Liver (tissue), 9 donors: ENCODE results near the gene ADAMTS2. TPM values are rescaled to one million over a fixed set of nuclear protein-coding genes. Genes with fewer than 3 reads are reported as not detected.
A peak's percentile ranks its signal among the peaks of the same experiment; 100 is the strongest.

Experiments used
- DNase-seq: peaks from one replicate; pipeline ENCODE4 v3.0.0-alpha.2; 2017; ENCODE audit warnings: low spot score
- H3K27ac ChIP-seq, 2 donors: one replicate each; pipeline ENCODE4 v1.7.0; 2013; ENCODE audit warnings: inconsistent platforms in 2 of 2, low read length in 2 of 2, control low read depth in 1 of 2, low read depth in 1 of 2, mild to moderate bottlenecking in 1 of 2
- H3K27me3 ChIP-seq, 4 donors: one replicate each; pipeline versions ENCODE4 v1.6.1 to v1.7.0; 2013; ENCODE audit warnings: low read length in 3 of 4, inconsistent platforms in 1 of 4, mild to moderate bottlenecking in 1 of 4, moderate library complexity in 1 of 4; ENCODE audit not compliant: control insufficient read depth in 4 of 4, insufficient read depth in 4 of 4
- H3K36me3 ChIP-seq, 4 donors: one replicate each; pipeline versions ENCODE4 v1.6.1 to v1.7.0; 2013; ENCODE audit warnings: low read length in 3 of 4, mild to moderate bottlenecking in 3 of 4, low read depth in 1 of 4, moderate library complexity in 1 of 4; ENCODE audit not compliant: control insufficient read depth in 4 of 4, insufficient read depth in 3 of 4
- H3K4me1 ChIP-seq, 4 donors: one replicate each; pipeline versions ENCODE4 v1.6.1 to v1.7.0; 2013; ENCODE audit warnings: low read length in 3 of 4, mild to moderate bottlenecking in 3 of 4, moderate library complexity in 1 of 4; ENCODE audit not compliant: control insufficient read depth in 4 of 4, insufficient read depth in 4 of 4
- H3K4me3 ChIP-seq, 3 donors: one replicate each; pipeline versions ENCODE4 v1.6.1 to v1.7.0; 2013; ENCODE audit warnings: low read length in 3 of 3, control low read depth in 1 of 3, low read depth in 1 of 3, mild to moderate bottlenecking in 1 of 3
- H3K9ac ChIP-seq, 2 donors: one replicate each; pipeline ENCODE4 v1.7.0; 2013; ENCODE audit warnings: low read length in 2 of 2, mild to moderate bottlenecking in 2 of 2, moderate library complexity in 2 of 2, control low read depth in 1 of 2, low read depth in 1 of 2
- H3K9me3 ChIP-seq, 4 donors: one replicate each; pipeline versions ENCODE4 v1.6.1 to v1.7.0; 2013; ENCODE audit warnings: low read length in 3 of 4; ENCODE audit not compliant: control insufficient read depth in 4 of 4
- FOXA1 ChIP-seq: IDR thresholded peaks from 2 replicates; pipeline ENCODE4 v1.6.1; 2016; ENCODE audit warnings: antibody characterized with exemption
- FOXA2 ChIP-seq: IDR thresholded peaks from 2 replicates; pipeline ENCODE4 v1.6.1; 2016; ENCODE audit warnings: antibody characterized with exemption
- GABPA ChIP-seq, 2 donors: IDR thresholded peaks in 1 of 2; conservative IDR thresholded peaks in 1 of 2; 2 replicates each; pipeline ENCODE4 v1.6.1; 2016; ENCODE audit warnings: antibody characterized with exemption in 2 of 2, mild to moderate bottlenecking in 1 of 2, moderate library complexity in 1 of 2
- JUND ChIP-seq, 2 donors: IDR thresholded peaks; 2 replicates each; pipeline ENCODE4 v1.6.1; 2016; ENCODE audit warnings: antibody characterized with exemption in 2 of 2
- NR2F2 ChIP-seq: IDR thresholded peaks from 2 replicates; pipeline ENCODE4 v1.6.1; 2016; ENCODE audit warnings: antibody characterized with exemption
- RAD21 ChIP-seq, 2 donors: IDR thresholded peaks; 2 replicates each; pipeline ENCODE4 v1.6.1; 2016; ENCODE audit warnings: antibody characterized with exemption in 2 of 2, mild to moderate bottlenecking in 2 of 2
- YY1 ChIP-seq: IDR thresholded peaks from 2 replicates; pipeline ENCODE4 v1.6.1; 2016; ENCODE audit warnings: antibody characterized with exemption, mild to moderate bottlenecking
- WGBS: extraction: QIAGEN DNeasy Blood & Tissue Kit; methylation state at CpG from one replicate; pipeline ENCODE4 v1.1.7; 2013; 5-methylcytosine and 5-hydroxymethylcytosine counted together
- polyA plus RNA-seq, 2 donors: library from polyadenylated mRNA; stranded (reverse) in 1 of 2; unstranded in 1 of 2; fragments of 200-250 nt in 1 of 2; fragments of >200 nt in 1 of 2; fragmentation: Nextera tagmentation in 1 of 2; extraction: Ambion mirVana in 1 of 2; gene quantifications; one replicate each; pipeline versions ENCODE4 v1.2.1 to v1.2.3, GENCODE V29; 2013 to 2015
- total RNA-seq, 2 donors: library from RNA; depleted of rRNA; stranded (reverse); fragments of >200 nt; gene quantifications; one replicate each; pipeline ENCODE4 v1.2.3, GENCODE V29; 2014
- TF ChIP-seq, protein P1 (sequence below): fragments of 150-350 bp; IDR thresholded peaks from 2 replicates; pipeline ENCODE4 v1.5.1; 2017; ENCODE audit warnings: improper control_type of control experiment, low read depth, low read length; ENCODE audit not compliant: missing input control
- TF ChIP-seq, protein P2 (sequence below): IDR thresholded peaks from 2 replicates; pipeline ENCODE4 v1.6.1; 2016; ENCODE audit warnings: antibody characterized with exemption
- TF ChIP-seq, protein P3 (sequence below): IDR thresholded peaks from 2 replicates; pipeline ENCODE4 v1.6.1; 2016; ENCODE audit warnings: antibody characterized with exemption
- TF ChIP-seq, protein P4 (sequence below): IDR thresholded peaks from 2 replicates; pipeline ENCODE4 v1.6.1; 2016; ENCODE audit warnings: antibody characterized with exemption
- TF ChIP-seq, protein P5 (sequence below): IDR thresholded peaks from 2 replicates; pipeline ENCODE4 v1.6.1; 2016; ENCODE audit warnings: antibody characterized with exemption, mild to moderate bottlenecking
- donor health status: healthy.
- donor health status: healthy.
- donor health status: healthy.
- donor health status: healthy.
- donor health status: healthy.

The ADAMTS2 gene
- total and polyA plus RNA-seq, 4 donors, result 2.7 to 24.3 (median 12.0) TPM

DNA sequence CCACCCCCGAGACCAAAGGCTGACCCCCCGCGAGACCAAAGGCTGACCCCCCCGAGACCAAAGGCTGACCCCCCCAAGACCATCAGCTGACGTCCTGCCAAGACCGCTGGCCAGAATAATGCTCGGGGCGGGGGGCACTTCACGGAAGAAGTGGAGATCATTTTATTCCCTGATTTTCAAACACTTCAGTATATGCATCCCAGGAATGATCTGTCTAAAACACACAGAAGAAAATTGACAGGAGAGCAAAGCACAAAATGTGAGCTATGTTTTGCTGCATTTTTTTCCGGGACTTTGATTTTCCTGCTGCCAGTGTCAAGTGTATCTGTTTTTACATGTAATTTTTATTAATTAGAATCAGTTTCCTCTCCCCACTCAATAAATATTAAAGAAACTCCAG is 67.1 kb downstream of the ADAMTS2 start:
- no peaks in the 10 kb centered on the region for H3K9me3 ChIP-seq
- WGBS, result 56% methylated on average over 10 of the region's 10 CpGs
- H3K4me1 ChIP-seq, result no peaks in the 10 kb centered on the region
- TF ChIP-seq RAD21 (IDR thresholded peaks at IDR 0.05), result no peak
- TF ChIP-seq, protein P1, sequence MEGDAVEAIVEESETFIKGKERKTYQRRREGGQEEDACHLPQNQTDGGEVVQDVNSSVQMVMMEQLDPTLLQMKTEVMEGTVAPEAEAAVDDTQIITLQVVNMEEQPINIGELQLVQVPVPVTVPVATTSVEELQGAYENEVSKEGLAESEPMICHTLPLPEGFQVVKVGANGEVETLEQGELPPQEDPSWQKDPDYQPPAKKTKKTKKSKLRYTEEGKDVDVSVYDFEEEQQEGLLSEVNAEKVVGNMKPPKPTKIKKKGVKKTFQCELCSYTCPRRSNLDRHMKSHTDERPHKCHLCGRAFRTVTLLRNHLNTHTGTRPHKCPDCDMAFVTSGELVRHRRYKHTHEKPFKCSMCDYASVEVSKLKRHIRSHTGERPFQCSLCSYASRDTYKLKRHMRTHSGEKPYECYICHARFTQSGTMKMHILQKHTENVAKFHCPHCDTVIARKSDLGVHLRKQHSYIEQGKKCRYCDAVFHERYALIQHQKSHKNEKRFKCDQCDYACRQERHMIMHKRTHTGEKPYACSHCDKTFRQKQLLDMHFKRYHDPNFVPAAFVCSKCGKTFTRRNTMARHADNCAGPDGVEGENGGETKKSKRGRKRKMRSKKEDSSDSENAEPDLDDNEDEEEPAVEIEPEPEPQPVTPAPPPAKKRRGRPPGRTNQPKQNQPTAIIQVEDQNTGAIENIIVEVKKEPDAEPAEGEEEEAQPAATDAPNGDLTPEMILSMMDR, result no peak
- no peak for TF ChIP-seq GABPA (IDR thresholded peaks at IDR 0.05 in 1 of 2, conservative IDR thresholded peaks at IDR 0.05 in 1 of 2)
- TF ChIP-seq FOXA2, result no peak
- H3K27ac ChIP-seq, result no peak overlapping the region
- no peaks in the 10 kb centered on the region for H3K36me3 ChIP-seq
- no peak overlapping the region for H3K4me3 ChIP-seq
- DNase-seq, result no peak
- H3K9ac ChIP-seq, result no peak overlapping the region
- no peaks in the 10 kb centered on the region for H3K27me3 ChIP-seq

DNA sequence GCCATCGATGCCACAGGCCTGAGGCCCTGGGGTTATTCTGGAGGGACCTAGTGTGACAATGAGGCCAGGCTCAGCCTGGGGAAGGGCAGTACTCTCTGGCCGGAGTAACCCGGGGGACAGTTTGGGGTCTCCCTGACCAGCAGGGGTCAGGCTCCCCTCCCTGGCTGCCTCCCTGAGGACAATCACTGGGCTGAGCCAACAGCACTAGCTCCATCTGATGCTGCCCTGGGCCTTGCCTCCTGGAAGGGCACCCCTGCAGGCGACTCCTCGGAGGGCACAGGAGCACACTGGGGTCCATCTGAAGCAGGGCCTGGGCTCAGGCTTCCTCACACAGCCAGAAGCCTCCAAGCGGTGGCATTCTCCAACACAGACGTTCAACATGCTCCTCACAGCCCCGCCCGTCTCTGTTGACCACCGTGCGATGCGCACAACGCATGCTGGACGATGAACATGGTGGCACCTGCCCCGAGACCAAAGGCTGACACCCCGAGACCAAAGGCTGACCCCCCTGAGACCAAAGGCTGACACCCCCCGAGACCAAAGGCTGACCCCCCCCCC is 68.3 kb downstream of the ADAMTS2 start:
- peak overlapping the region; percentile 69 to 72 for H3K27ac ChIP-seq
- no peaks in the 10 kb centered on the region for H3K27me3 ChIP-seq
- no peaks in the 10 kb centered on the region for H3K36me3 ChIP-seq
- no peak overlapping the region for H3K4me3 ChIP-seq
- no peaks in the 10 kb centered on the region for H3K9me3 ChIP-seq
- no peak overlapping the region for H3K9ac ChIP-seq
- WGBS, result 86% methylated on average over 17 of the region's 17 CpGs
- DNase-seq, result no peak
- no peak for TF ChIP-seq YY1
- TF ChIP-seq, protein P2, sequence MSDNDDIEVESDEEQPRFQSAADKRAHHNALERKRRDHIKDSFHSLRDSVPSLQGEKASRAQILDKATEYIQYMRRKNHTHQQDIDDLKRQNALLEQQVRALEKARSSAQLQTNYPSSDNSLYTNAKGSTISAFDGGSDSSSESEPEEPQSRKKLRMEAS, result no peak
- no peak for TF ChIP-seq FOXA1
- TF ChIP-seq, protein P3, sequence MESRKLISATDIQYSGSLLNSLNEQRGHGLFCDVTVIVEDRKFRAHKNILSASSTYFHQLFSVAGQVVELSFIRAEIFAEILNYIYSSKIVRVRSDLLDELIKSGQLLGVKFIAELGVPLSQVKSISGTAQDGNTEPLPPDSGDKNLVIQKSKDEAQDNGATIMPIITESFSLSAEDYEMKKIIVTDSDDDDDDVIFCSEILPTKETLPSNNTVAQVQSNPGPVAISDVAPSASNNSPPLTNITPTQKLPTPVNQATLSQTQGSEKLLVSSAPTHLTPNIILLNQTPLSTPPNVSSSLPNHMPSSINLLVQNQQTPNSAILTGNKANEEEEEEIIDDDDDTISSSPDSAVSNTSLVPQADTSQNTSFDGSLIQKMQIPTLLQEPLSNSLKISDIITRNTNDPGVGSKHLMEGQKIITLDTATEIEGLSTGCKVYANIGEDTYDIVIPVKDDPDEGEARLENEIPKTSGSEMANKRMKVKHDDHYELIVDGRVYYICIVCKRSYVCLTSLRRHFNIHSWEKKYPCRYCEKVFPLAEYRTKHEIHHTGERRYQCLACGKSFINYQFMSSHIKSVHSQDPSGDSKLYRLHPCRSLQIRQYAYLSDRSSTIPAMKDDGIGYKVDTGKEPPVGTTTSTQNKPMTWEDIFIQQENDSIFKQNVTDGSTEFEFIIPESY, result no peak
- no peak for TF ChIP-seq FOXA2
- TF ChIP-seq GABPA (IDR thresholded peaks at IDR 0.05 in 1 of 2, conservative IDR thresholded peaks at IDR 0.05 in 1 of 2), result no peak
- TF ChIP-seq, protein P4, sequence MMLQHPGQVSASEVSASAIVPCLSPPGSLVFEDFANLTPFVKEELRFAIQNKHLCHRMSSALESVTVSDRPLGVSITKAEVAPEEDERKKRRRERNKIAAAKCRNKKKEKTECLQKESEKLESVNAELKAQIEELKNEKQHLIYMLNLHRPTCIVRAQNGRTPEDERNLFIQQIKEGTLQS, result no peak
- no peak for TF ChIP-seq RAD21 (IDR thresholded peaks at IDR 0.05)
- TF ChIP-seq, protein P5, sequence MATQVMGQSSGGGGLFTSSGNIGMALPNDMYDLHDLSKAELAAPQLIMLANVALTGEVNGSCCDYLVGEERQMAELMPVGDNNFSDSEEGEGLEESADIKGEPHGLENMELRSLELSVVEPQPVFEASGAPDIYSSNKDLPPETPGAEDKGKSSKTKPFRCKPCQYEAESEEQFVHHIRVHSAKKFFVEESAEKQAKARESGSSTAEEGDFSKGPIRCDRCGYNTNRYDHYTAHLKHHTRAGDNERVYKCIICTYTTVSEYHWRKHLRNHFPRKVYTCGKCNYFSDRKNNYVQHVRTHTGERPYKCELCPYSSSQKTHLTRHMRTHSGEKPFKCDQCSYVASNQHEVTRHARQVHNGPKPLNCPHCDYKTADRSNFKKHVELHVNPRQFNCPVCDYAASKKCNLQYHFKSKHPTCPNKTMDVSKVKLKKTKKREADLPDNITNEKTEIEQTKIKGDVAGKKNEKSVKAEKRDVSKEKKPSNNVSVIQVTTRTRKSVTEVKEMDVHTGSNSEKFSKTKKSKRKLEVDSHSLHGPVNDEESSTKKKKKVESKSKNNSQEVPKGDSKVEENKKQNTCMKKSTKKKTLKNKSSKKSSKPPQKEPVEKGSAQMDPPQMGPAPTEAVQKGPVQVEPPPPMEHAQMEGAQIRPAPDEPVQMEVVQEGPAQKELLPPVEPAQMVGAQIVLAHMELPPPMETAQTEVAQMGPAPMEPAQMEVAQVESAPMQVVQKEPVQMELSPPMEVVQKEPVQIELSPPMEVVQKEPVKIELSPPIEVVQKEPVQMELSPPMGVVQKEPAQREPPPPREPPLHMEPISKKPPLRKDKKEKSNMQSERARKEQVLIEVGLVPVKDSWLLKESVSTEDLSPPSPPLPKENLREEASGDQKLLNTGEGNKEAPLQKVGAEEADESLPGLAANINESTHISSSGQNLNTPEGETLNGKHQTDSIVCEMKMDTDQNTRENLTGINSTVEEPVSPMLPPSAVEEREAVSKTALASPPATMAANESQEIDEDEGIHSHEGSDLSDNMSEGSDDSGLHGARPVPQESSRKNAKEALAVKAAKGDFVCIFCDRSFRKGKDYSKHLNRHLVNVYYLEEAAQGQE, result no peak
- no peak for TF ChIP-seq NR2F2
- TF ChIP-seq, protein P1, result no peak
- TF ChIP-seq JUND (IDR thresholded peaks at IDR 0.05), result no peak
- no peaks in the 10 kb centered on the region for H3K4me1 ChIP-seq
